ENCODE measurements around the gene DNAJB6. TPM values are rescaled to one million over a fixed set of nuclear protein-coding genes. Genes with fewer than 3 reads are reported as not detected.

The DNAJB6 gene
- 100 to 1,000 TPM in 2 of 4 donors, 10 to 100 TPM in 2; 82.5 to 149 (median 94.7) TPM for total RNA-seq

GRCh38 chr7:157336383-157337315 is at the start of gene DNAJB6:
Gene DNAJB6, plus strand, starts transcription at chr7:157337004. Its CDS starts 21,569 bp downstream, at chr7:157358573.
- TF ChIP-seq CTCF (IDR thresholded peaks at IDR 0.05) = no peak
- peak; percentile 91 for ATAC-seq (ENCODE audit: low FRiP score)

GRCh38 chr7:157291404-157292080 is 45.3 kb upstream of the DNAJB6 start:
- TF ChIP-seq CTCF (IDR thresholded peaks at IDR 0.05) = no peak
- DNase-seq (ENCODE audit: low spot score) (no peak), ATAC-seq (ENCODE audit: low FRiP score) (no peak)

More at GRCh38 chr7:157336383-157337315, at the start of gene DNAJB6:
- peak; percentile 88 for DNase-seq (ENCODE audit: low spot score)

- DNase-seq (ENCODE audit: low spot score) (no peak), ATAC-seq (ENCODE audit: low FRiP score) (no peak)
- no peak for TF ChIP-seq CTCF (IDR thresholded peaks at IDR 0.05)
These were observed 44.5 kb upstream of the DNAJB6 start for GRCh38 chr7:157292258-157292657.

GRCh38 chr7:157292770-157293412 is 43.9 kb upstream of the DNAJB6 start:
- no peak for TF ChIP-seq CTCF (IDR thresholded peaks at IDR 0.05)
- DNase-seq (ENCODE audit: low spot score) = no peak
- ATAC-seq (ENCODE audit: low FRiP score) = peak; percentile 84

- DNase-seq (ENCODE audit: low spot score) (no peak), ATAC-seq (ENCODE audit: low FRiP score) (no peak)
- TF ChIP-seq CTCF (IDR thresholded peaks at IDR 0.05) = no peak
These were observed 43.4 kb upstream of the DNAJB6 start for GRCh38 chr7:157293413-157293788.

GRCh38 chr7:157294773-157295172 is 42.0 kb upstream of the DNAJB6 start:
- no peak for ATAC-seq (ENCODE audit: low FRiP score)

More at GRCh38 chr7:157294773-157295172, 42.0 kb upstream of the DNAJB6 start:
- DNase-seq (ENCODE audit: low spot score) = no peak
- no peak for TF ChIP-seq CTCF (IDR thresholded peaks at IDR 0.05)
